K562 (cell line): Measurements from ENCODE around the gene MIEF1.

Experiments
- NR1H2 ChIP-seq: sonication (generic); formaldehyde crosslinking; IDR thresholded peaks from 2 replicates; pipeline ENCODE4 v1.4.0; 2020; ENCODE audit warnings: mild to moderate bottlenecking, missing genetic modification reagents
- POLR2A ChIP-seq: fragments of 450-650 bp; conservative IDR thresholded peaks from 2 replicates; pipeline ENCODE4 v1.6.1; 2016
- ZBTB7A ChIP-seq: IDR thresholded peaks from 2 replicates; pipeline ENCODE4 v1.6.1; 2011; ENCODE audit warnings: low read depth, mild to moderate bottlenecking, low read length, moderate library complexity, borderline replicate concordance; ENCODE audit not compliant: control insufficient read depth
- TF ChIP-seq, protein P1 (sequence below), 2 experiments: fragments of 450-650 bp; IDR thresholded peaks; 2 replicates each; pipeline ENCODE4 v1.6.1; 2016
- TF ChIP-seq, protein P2 (sequence below), 3 experiments: IDR thresholded peaks in 2 of 3; conservative IDR thresholded peaks in 1 of 3; 2 replicates each; pipeline ENCODE4 v1.5.1; 2011 to 2012; ENCODE audit warnings: low read length in 3 of 3, mild to moderate bottlenecking in 3 of 3, control low read depth in 2 of 3, improper control_type of control experiment in 1 of 3, inconsistent platforms in 1 of 3, low read depth in 1 of 3, mixed read lengths in 1 of 3, moderate library complexity in 1 of 3; ENCODE audit not compliant: insufficient read depth in 2 of 3

- TF ChIP-seq POLR2A, result no peak
- TF ChIP-seq NR1H2 (CRISPR knock-in tag), result no peak
- TF ChIP-seq ZBTB7A, result no peak
- TF ChIP-seq, protein P1, sequence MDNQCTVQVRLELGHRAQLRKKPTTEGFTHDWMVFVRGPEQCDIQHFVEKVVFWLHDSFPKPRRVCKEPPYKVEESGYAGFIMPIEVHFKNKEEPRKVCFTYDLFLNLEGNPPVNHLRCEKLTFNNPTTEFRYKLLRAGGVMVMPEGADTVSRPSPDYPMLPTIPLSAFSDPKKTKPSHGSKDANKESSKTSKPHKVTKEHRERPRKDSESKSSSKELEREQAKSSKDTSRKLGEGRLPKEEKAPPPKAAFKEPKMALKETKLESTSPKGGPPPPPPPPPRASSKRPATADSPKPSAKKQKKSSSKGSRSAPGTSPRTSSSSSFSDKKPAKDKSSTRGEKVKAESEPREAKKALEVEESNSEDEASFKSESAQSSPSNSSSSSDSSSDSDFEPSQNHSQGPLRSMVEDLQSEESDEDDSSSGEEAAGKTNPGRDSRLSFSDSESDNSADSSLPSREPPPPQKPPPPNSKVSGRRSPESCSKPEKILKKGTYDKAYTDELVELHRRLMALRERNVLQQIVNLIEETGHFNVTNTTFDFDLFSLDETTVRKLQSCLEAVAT (IDR thresholded peaks at IDR 0.05), result no peak
- TF ChIP-seq, protein P2, sequence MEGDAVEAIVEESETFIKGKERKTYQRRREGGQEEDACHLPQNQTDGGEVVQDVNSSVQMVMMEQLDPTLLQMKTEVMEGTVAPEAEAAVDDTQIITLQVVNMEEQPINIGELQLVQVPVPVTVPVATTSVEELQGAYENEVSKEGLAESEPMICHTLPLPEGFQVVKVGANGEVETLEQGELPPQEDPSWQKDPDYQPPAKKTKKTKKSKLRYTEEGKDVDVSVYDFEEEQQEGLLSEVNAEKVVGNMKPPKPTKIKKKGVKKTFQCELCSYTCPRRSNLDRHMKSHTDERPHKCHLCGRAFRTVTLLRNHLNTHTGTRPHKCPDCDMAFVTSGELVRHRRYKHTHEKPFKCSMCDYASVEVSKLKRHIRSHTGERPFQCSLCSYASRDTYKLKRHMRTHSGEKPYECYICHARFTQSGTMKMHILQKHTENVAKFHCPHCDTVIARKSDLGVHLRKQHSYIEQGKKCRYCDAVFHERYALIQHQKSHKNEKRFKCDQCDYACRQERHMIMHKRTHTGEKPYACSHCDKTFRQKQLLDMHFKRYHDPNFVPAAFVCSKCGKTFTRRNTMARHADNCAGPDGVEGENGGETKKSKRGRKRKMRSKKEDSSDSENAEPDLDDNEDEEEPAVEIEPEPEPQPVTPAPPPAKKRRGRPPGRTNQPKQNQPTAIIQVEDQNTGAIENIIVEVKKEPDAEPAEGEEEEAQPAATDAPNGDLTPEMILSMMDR (IDR thresholded peaks at IDR 0.05 in 2 of 3, conservative IDR thresholded peaks at IDR 0.05 in 1 of 3; ENCODE audit: insufficient read depth in 2 of 3, low read depth in 1 of 3, low read length in 3 of 3), result no peak
Measured at GRCh38 chr22:39459681-39460080, 42.4 kb upstream of the MIEF1 start.
